A549 (cell line): ENCODE results near the gene ZRANB1.

Source experiments
- CEBPB ChIP-seq, 2 experiments: fragments of >200 bp in 1 of 2; sonication (Bioruptor Twin) in 1 of 2; formaldehyde crosslinking in 1 of 2; IDR thresholded peaks; 2 replicates each; pipeline ENCODE4 v1.6.1; 2012 to 2016
- CTCF ChIP-seq: fragments of >200 bp; sonication (Bioruptor Twin); formaldehyde crosslinking; IDR thresholded peaks from 3 replicates; pipeline ENCODE4 v1.5.1; 2016
- ESRRA ChIP-seq: fragments of 150-350 bp; IDR thresholded peaks from 2 replicates; pipeline ENCODE4 v1.6.1; 2014; ENCODE audit warnings: mild to moderate bottlenecking, low read length, borderline replicate concordance
- MAFK ChIP-seq: fragments of 450-650 bp; IDR thresholded peaks from 2 replicates; pipeline ENCODE4 v1.6.1; 2014; ENCODE audit not compliant: partially characterized antibody
- MAZ ChIP-seq: fragments of 150-350 bp; IDR thresholded peaks from 2 replicates; pipeline ENCODE4 v1.6.1; 2014; ENCODE audit warnings: antibody characterized with exemption, low read depth, low read length, borderline replicate concordance
- MYC ChIP-seq: IDR thresholded peaks from 2 replicates; pipeline ENCODE4 v1.6.1; 2012; ENCODE audit warnings: mild to moderate bottlenecking, inconsistent platforms, low read length, improper control_type of control experiment, borderline replicate concordance
- POLR2A ChIP-seq: IDR thresholded peaks from 2 replicates; pipeline ENCODE4 v1.6.1; 2012; ENCODE audit warnings: mild to moderate bottlenecking, low read length
- RAD21 ChIP-seq, 2 experiments: fragments of >200 bp in 1 of 2; sonication (Bioruptor Twin) in 1 of 2; formaldehyde crosslinking in 1 of 2; IDR thresholded peaks in 1 of 2; conservative IDR thresholded peaks in 1 of 2; 2 replicates in 1 of 2; 3 replicates in 1 of 2; pipeline ENCODE4 v1.6.1; 2012 to 2018; ENCODE audit warnings: inconsistent platforms in 1 of 2
- RFX5 ChIP-seq: fragments of 450-650 bp; IDR thresholded peaks from 2 replicates; pipeline ENCODE4 v1.7.1; 2014; ENCODE audit warnings: antibody characterized with exemption, mild to moderate bottlenecking, moderate library complexity
- TP53 ChIP-seq: fragments of 250-450 bp; sonication (Bioruptor Pico); IDR thresholded peaks from 2 replicates; pipeline ENCODE4 v1.5.0; 2021; ENCODE audit warnings: mild to moderate bottlenecking, moderate library complexity

- TF ChIP-seq TP53 (CRISPR knock-in tag) (no peak), POLR2A (no peak), CTCF (no peak), RFX5 (no peak), MAFK (no peak), RAD21 (conservative IDR thresholded peaks at IDR 0.05 in 1 of 2, IDR thresholded peaks at IDR 0.05 in 1 of 2) (no peak), CEBPB (IDR thresholded peaks at IDR 0.05) (no peak), MAZ (no peak), MYC (no peak), ESRRA (no peak)
Measured at GRCh38 chr10:124923684-124924083, 18.2 kb upstream of the ZRANB1 start.
